K562 (cell line): ENCODE data around the gene VEGFB. TPM values are rescaled to one million over a fixed set of nuclear protein-coding genes. Genes with fewer than 3 reads are reported as not detected.

Source experiments
- CBX2 ChIP-seq: fragments of 200-600 bp; sonication (generic); IDR thresholded peaks from one replicate; pipeline ENCODE4 v1.6.1; 2012; ENCODE audit warnings: mild to moderate bottlenecking, low read length, inconsistent platforms; ENCODE audit not compliant: insufficient read depth, poor library complexity, severe bottlenecking
- CREB3L1 ChIP-seq: fragments of 450-650 bp; IDR thresholded peaks from 2 replicates; pipeline ENCODE4 v1.6.1; 2014; ENCODE audit warnings: low read depth, mild to moderate bottlenecking, moderate library complexity, borderline replicate concordance
- ETS2 ChIP-seq: IDR thresholded peaks from 2 replicates; pipeline ENCODE4 v1.6.1; 2016; ENCODE audit warnings: borderline replicate concordance, missing genetic modification characterization, mild to moderate bottlenecking, moderate library complexity, missing compliant biosample characterization; ENCODE audit not compliant: poor library complexity, severe bottlenecking
- MCM5 ChIP-seq: fragments of 450-650 bp; IDR thresholded peaks from 2 replicates; pipeline ENCODE4 v1.6.1; 2016; ENCODE audit warnings: low read depth
- MXI1 ChIP-seq: IDR thresholded peaks from 2 replicates; pipeline ENCODE4 v1.6.1; 2011; ENCODE audit warnings: low read depth, mild to moderate bottlenecking, improper control_type of control experiment, low read length
- SLC30A9 ChIP-seq: fragments of 250-450 bp; sonication (Bioruptor Pico); IDR thresholded peaks from 2 replicates; pipeline ENCODE4 v1.8.0; 2022; ENCODE audit warnings: mild to moderate bottlenecking, moderate library complexity
- SRF ChIP-seq, 2 experiments: fragments of 250-450, 450-650 bp in 1 of 2; sonication (Bioruptor Pico) in 1 of 2; sonication (generic) in 1 of 2; formaldehyde crosslinking; IDR thresholded peaks; 2 replicates each; pipeline versions ENCODE4 v1.5.0 to v1.5.1; 2020 to 2022; ENCODE audit warnings: mild to moderate bottlenecking in 1 of 2, missing genetic modification reagents in 1 of 2
- STAT5A ChIP-seq: IDR thresholded peaks from 2 replicates; pipeline ENCODE4 v1.6.1; 2012; ENCODE audit warnings: low read length, inconsistent platforms, borderline replicate concordance
- STAT6 ChIP-seq: sonication (generic); formaldehyde crosslinking; IDR thresholded peaks from 2 replicates; pipeline ENCODE4 v1.8.1; 2023; ENCODE audit warnings: mild to moderate bottlenecking, missing genetic modification reagents
- SUPT5H ChIP-seq: fragments of 450-650 bp; IDR thresholded peaks from 2 replicates; pipeline ENCODE4 v1.6.1; 2016
- XRCC5 ChIP-seq: fragments of 200-400 bp; formaldehyde crosslinking; IDR thresholded peaks from 2 replicates; pipeline ENCODE4 v1.6.1; 2017; ENCODE audit warnings: low read depth, mild to moderate bottlenecking, low read length
- ZFP30 ChIP-seq: fragments of 250-450 bp; sonication (Bioruptor Pico); IDR thresholded peaks from 2 replicates; pipeline ENCODE4 v1.8.0; 2022; ENCODE audit warnings: moderate library complexity, mild to moderate bottlenecking, inconsistent platforms, borderline replicate concordance
- ZNF133 ChIP-seq: fragments of 250-450 bp; sonication (Bioruptor Pico); IDR thresholded peaks from 2 replicates; pipeline ENCODE4 v1.4.0; 2020; ENCODE audit warnings: mild to moderate bottlenecking
- ZNF318 ChIP-seq, 2 experiments: fragments of 450-650 bp; IDR thresholded peaks; 2 replicates each; pipeline ENCODE4 v1.6.1; 2016; ENCODE audit warnings: mild to moderate bottlenecking in 2 of 2, borderline replicate concordance in 1 of 2, low read depth in 1 of 2, moderate library complexity in 1 of 2
- polyA plus RNA-seq, 8 experiments: library from polyadenylated mRNA; depleted of rRNA in 4 of 8; stranded (reverse) in 5 of 8; unstranded in 3 of 8; fragments of >200 nt; fragmentation: Nextera tagmentation in 2 of 8; fragmentation: Illumina TruSeq in 1 of 8; extraction: Ambion mirVana in 2 of 8; extraction: Trizol in 1 of 8; gene quantifications; 2 replicates each; pipeline versions ENCODE4 v1.2.1 to v1.2.3, GENCODE V29; 2011 to 2014; ENCODE audit warnings: inconsistent platforms in 1 of 8, missing spikeins in 1 of 8
- total RNA-seq, 7 experiments: library from RNA; depleted of rRNA in 6 of 7; stranded (reverse); fragments of >200 nt in 6 of 7; fragmentation: Illumina TruSeq in 2 of 7; extraction: Trizol in 2 of 7; gene quantifications; 2 replicates each; pipeline versions ENCODE4 v1.2.1 to v1.2.3, GENCODE V29; 2011 to 2021; ENCODE audit warnings: low replicate concordance in 1 of 7

The VEGFB gene
- total and polyA plus RNA-seq, 9 of the 15 experiments (the other 6 are each of a cell fraction or from before 2014, with no cell fraction given), result 11.0 to 83.4 (median 25.7) TPM

- TF ChIP-seq STAT6 (CRISPR knock-in tag), result no peak; the same call in 1 of the 2 replicates
- no peak for TF ChIP-seq SLC30A9
- TF ChIP-seq ZFP30, result no peak
- TF ChIP-seq CBX2, result no peak
- TF ChIP-seq MCM5, result no peak
- no peak for TF ChIP-seq ETS2 (tag)
- TF ChIP-seq SRF (CRISPR knock-in tag; IDR thresholded peaks at IDR 0.05), result peak in 1 of 2 experiments; percentile 72; a peak in 1 of 4 replicates
- TF ChIP-seq SUPT5H, result peak; percentile 87
- TF ChIP-seq ZNF318 (IDR thresholded peaks at IDR 0.05; ENCODE audit: borderline replicate concordance in 1 of 2, low read depth in 1 of 2), result no peak
- peak; percentile 92 for TF ChIP-seq CREB3L1
- no peak for TF ChIP-seq ZNF133
- TF ChIP-seq XRCC5, result peak; percentile 78; the same call in 1 of the 2 replicates
- TF ChIP-seq MXI1, result peak; percentile 63
- no peak for TF ChIP-seq STAT5A
These were observed 12.7 kb downstream of the VEGFB start, which contains the start of gene PPP1R14B (continued) for GRCh38 chr11:64246871-64247728.
